ENCODE data around the gene PIN1.

DNA sequence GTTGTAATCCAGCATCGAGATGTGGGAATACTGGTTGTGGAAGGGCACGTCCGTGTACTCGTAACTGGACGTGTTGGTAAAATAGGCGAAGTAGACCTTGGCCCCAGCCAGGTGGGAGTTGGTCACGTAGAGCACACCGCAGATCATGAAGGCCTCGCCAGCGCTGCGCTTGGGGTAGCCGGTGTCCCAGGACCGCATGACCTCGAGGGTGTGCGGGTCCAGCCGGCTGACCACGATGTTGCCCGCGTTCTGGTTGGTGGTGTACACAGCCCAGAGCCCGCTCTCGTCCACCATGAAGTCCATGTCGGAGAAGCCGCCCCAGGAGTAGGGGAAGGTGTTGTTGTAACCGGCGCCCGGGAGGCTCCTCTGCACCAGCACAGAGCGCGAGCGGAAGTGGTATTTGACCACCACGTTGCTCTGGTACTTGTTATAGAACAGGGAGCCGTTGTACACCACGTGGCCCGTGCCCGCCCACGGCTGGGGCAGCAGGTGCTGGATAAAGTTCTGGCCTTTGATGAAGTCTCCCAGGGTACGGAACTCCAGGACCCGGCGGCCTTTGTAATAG, 19.2 kb downstream of the PIN1 start:
- TF ChIP-seq, protein P1, sequence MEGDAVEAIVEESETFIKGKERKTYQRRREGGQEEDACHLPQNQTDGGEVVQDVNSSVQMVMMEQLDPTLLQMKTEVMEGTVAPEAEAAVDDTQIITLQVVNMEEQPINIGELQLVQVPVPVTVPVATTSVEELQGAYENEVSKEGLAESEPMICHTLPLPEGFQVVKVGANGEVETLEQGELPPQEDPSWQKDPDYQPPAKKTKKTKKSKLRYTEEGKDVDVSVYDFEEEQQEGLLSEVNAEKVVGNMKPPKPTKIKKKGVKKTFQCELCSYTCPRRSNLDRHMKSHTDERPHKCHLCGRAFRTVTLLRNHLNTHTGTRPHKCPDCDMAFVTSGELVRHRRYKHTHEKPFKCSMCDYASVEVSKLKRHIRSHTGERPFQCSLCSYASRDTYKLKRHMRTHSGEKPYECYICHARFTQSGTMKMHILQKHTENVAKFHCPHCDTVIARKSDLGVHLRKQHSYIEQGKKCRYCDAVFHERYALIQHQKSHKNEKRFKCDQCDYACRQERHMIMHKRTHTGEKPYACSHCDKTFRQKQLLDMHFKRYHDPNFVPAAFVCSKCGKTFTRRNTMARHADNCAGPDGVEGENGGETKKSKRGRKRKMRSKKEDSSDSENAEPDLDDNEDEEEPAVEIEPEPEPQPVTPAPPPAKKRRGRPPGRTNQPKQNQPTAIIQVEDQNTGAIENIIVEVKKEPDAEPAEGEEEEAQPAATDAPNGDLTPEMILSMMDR (IDR thresholded peaks at IDR 0.05 in 2 of 3, conservative IDR thresholded peaks at IDR 0.05 in 1 of 3; ENCODE audit: control insufficient read depth in 2 of 3, extremely low read depth in 1 of 3, insufficient read depth in 1 of 3, low read depth in 3 of 3, low read length in 3 of 3) = no peak
- no peak for TF ChIP-seq JUND (IDR thresholded peaks at IDR 0.05; ENCODE audit: low read depth, low read length)
- no peak for TF ChIP-seq SMC3 (IDR thresholded peaks at IDR 0.05; ENCODE audit: borderline replicate concordance, low read length)
- no peak for TF ChIP-seq EZH2 (IDR thresholded peaks at IDR 0.05; ENCODE audit: borderline replicate concordance, control insufficient read depth, low read depth, low read length)
- TF ChIP-seq KDM1A (IDR thresholded peaks at IDR 0.05; ENCODE audit: borderline replicate concordance) = no peak
- TF ChIP-seq CHD4 (IDR thresholded peaks at IDR 0.05) = no peak
- TF ChIP-seq ZNF217 (IDR thresholded peaks at IDR 0.05) = no peak
- TF ChIP-seq NFYB (IDR thresholded peaks at IDR 0.05; ENCODE audit: insufficient read depth, low read depth, low read length) = no peak
- TF ChIP-seq, protein P2, sequence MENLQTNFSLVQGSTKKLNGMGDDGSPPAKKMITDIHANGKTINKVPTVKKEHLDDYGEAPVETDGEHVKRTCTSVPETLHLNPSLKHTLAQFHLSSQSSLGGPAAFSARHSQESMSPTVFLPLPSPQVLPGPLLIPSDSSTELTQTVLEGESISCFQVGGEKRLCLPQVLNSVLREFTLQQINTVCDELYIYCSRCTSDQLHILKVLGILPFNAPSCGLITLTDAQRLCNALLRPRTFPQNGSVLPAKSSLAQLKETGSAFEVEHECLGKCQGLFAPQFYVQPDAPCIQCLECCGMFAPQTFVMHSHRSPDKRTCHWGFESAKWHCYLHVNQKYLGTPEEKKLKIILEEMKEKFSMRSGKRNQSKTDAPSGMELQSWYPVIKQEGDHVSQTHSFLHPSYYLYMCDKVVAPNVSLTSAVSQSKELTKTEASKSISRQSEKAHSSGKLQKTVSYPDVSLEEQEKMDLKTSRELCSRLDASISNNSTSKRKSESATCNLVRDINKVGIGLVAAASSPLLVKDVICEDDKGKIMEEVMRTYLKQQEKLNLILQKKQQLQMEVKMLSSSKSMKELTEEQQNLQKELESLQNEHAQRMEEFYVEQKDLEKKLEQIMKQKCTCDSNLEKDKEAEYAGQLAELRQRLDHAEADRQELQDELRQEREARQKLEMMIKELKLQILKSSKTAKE (IDR thresholded peaks at IDR 0.05; ENCODE audit: low read depth, poor library complexity, severe bottlenecking) = no peak
